OCI-LY1 (cell line): ENCODE data around the gene RBKS.

Experiments
- H2AFZ ChIP-seq: fragments of 200-600 bp; sonication (generic), shearing (Covaris generic); 2 replicates; pipeline ENCODE4 v1.6.0; 2014; ENCODE audit warnings: antibody characterized with exemption, mild to moderate bottlenecking, low read length
- H3F3A ChIP-seq: fragments of 200-600 bp; sonication (generic), shearing (Covaris generic); 2 replicates; pipeline ENCODE4 v1.6.0; 2014; ENCODE audit warnings: mild to moderate bottlenecking, antibody characterized with exemption, low read length, moderate library complexity; ENCODE audit not compliant: insufficient read depth
- H3K27ac ChIP-seq: fragments of 200-600 bp; sonication (generic); 2 replicates; pipeline ENCODE4 v1.5.1; 2014; ENCODE audit warnings: low read length, mixed run types, mild to moderate bottlenecking, low read depth; ENCODE audit not compliant: poor library complexity, severe bottlenecking
- H3K27me3 ChIP-seq: fragments of 200-600 bp; sonication (generic); 2 replicates; pipeline ENCODE4 v1.6.0; 2014; ENCODE audit warnings: antibody characterized with exemption, mild to moderate bottlenecking, low read length, moderate library complexity; ENCODE audit not compliant: insufficient read depth
- H3K36me3 ChIP-seq: fragments of 200-600 bp; sonication (generic); 2 replicates; pipeline ENCODE4 v1.6.1; 2014; ENCODE audit warnings: mild to moderate bottlenecking, antibody characterized with exemption, low read length, moderate library complexity, mixed read lengths; ENCODE audit not compliant: insufficient read depth
- H3K4me1 ChIP-seq: fragments of 200-600 bp; sonication (generic); 2 replicates; pipeline ENCODE4 v1.5.1; 2014; ENCODE audit warnings: mild to moderate bottlenecking, low read length, moderate library complexity; ENCODE audit not compliant: insufficient read depth, severe bottlenecking
- H3K4me2 ChIP-seq: fragments of 200-600 bp; sonication (generic), shearing (Covaris generic); 2 replicates; pipeline ENCODE4 v1.6.1; 2014; ENCODE audit warnings: low read length
- H3K4me3 ChIP-seq: fragments of 200-600 bp; sonication (generic); 2 replicates; pipeline ENCODE4 v1.5.1; 2014; ENCODE audit warnings: low read length, low read depth, mild to moderate bottlenecking, mixed read lengths; ENCODE audit not compliant: poor library complexity, severe bottlenecking
- H3K79me2 ChIP-seq: fragments of 200-600 bp; shearing (Covaris generic); 2 replicates; pipeline ENCODE4 v1.6.1; 2016; ENCODE audit warnings: mixed run types, low read length, mixed read lengths; ENCODE audit not compliant: insufficient read depth
- H3K9ac ChIP-seq: fragments of 200-600 bp; sonication (generic), shearing (Covaris generic); 2 replicates; pipeline ENCODE4 v1.6.1; 2014; ENCODE audit warnings: mild to moderate bottlenecking, low read length, mixed read lengths
- H3K9me2 ChIP-seq: fragments of 200-600 bp; sonication (generic), shearing (Covaris generic); 2 replicates; pipeline ENCODE4 v1.6.1; 2014; ENCODE audit warnings: low read depth, mild to moderate bottlenecking, low read length, mixed read lengths
- H3K9me3 ChIP-seq: fragments of 200-600 bp; shearing (Covaris generic); 2 replicates; pipeline ENCODE4 v1.6.1; 2014; ENCODE audit warnings: low read length, mixed read lengths
- H4K20me1 ChIP-seq: fragments of 200-600 bp; sonication (generic), shearing (Covaris generic); 2 replicates; pipeline ENCODE4 v1.6.0; 2016; ENCODE audit warnings: mild to moderate bottlenecking, low read length; ENCODE audit not compliant: insufficient read depth
- CTCF ChIP-seq: fragments of 200-600 bp; sonication (generic), shearing (Covaris generic); IDR thresholded peaks from 2 replicates; pipeline ENCODE4 v1.5.1; 2017; ENCODE audit warnings: mild to moderate bottlenecking, antibody characterized with exemption, low read length, moderate library complexity, mixed read lengths
- EZH2 ChIP-seq: fragments of 200-600 bp; sonication (generic), shearing (Covaris generic); IDR thresholded peaks from 2 replicates; pipeline ENCODE4 v1.8.0; 2017; ENCODE audit warnings: borderline replicate concordance, mixed run types, mild to moderate bottlenecking, antibody characterized with exemption, low read length, moderate library complexity, mixed read lengths

Gene RBKS

GRCh38 chr2:27863146-27863545, 27.0 kb downstream of the RBKS start:
- no peak overlapping the region for H3K9ac ChIP-seq
- H3K4me2 ChIP-seq = no peak overlapping the region
- no peak overlapping the region for H2AFZ ChIP-seq
- no peaks in the 10 kb centered on the region for H3K27me3 ChIP-seq
- no peaks in the 10 kb centered on the region for H3F3A ChIP-seq
- H4K20me1 ChIP-seq = no peaks in the 10 kb centered on the region
- no peaks in the 10 kb centered on the region for H3K9me3 ChIP-seq
- no peaks in the 10 kb centered on the region for H3K79me2 ChIP-seq
- H3K36me3 ChIP-seq = no peaks in the 10 kb centered on the region
- H3K9me2 ChIP-seq = no peaks in the 10 kb centered on the region
- no peak overlapping the region for H3K27ac ChIP-seq
- H3K4me1 ChIP-seq = no peaks in the 10 kb centered on the region
- TF ChIP-seq EZH2 (no peak), CTCF (no peak)
- no peak overlapping the region for H3K4me3 ChIP-seq

GRCh38 chr2:27860111-27860510, 30.1 kb downstream of the RBKS start:
- H3K9me2 ChIP-seq = no peaks in the 10 kb centered on the region
- H3K4me1 ChIP-seq = no peaks in the 10 kb centered on the region
- no peak overlapping the region for H3K4me3 ChIP-seq
- no peaks in the 10 kb centered on the region for H3K36me3 ChIP-seq
- peaks cover 6% of the 10 kb centered on the region for H3K9me3 ChIP-seq
- no peak overlapping the region for H2AFZ ChIP-seq
- TF ChIP-seq CTCF = no peak
- TF ChIP-seq EZH2 = no peak
- H3K9ac ChIP-seq = no peak overlapping the region
- H3F3A ChIP-seq = no peaks in the 10 kb centered on the region
- no peak overlapping the region for H3K27ac ChIP-seq
- H3K27me3 ChIP-seq = no peaks in the 10 kb centered on the region
- H4K20me1 ChIP-seq = no peaks in the 10 kb centered on the region
- H3K4me2 ChIP-seq = no peak overlapping the region
- H3K79me2 ChIP-seq = no peaks in the 10 kb centered on the region

- Histone ChIP-seq H3K9me2 (no peaks in the 10 kb centered on the region), H3K27me3 (no peaks in the 10 kb centered on the region), H3K27ac (no peak overlapping the region), H3K9ac (no peak overlapping the region), H3F3A (no peaks in the 10 kb centered on the region), H3K36me3 (no peaks in the 10 kb centered on the region), H3K4me1 (no peaks in the 10 kb centered on the region), H4K20me1 (no peaks in the 10 kb centered on the region), H2AFZ (no peak overlapping the region), H3K9me3 (peaks cover 6% of the 10 kb centered on the region), H3K79me2 (no peaks in the 10 kb centered on the region), H3K4me2 (no peak overlapping the region), H3K4me3 (no peak overlapping the region)
- TF ChIP-seq EZH2 (no peak), CTCF (no peak)
Observed at GRCh38 chr2:27857417-27858172, 32.6 kb downstream of the RBKS start.
